Psoas muscle (tissue), 8 donors: ENCODE data around the gene LYL1. TPM values are rescaled to one million over a fixed set of nuclear protein-coding genes. Genes with fewer than 3 reads are reported as not detected.
A peak's percentile ranks its signal among the peaks of the same experiment; 100 is the strongest.
"Not testable (repeated sequence)": the region's sequence is repeated elsewhere in the genome, so short reads cannot be mapped to it uniquely, and the experiment has no call there.

Source experiments
- ATAC-seq, 4 donors: fragments of 200-7000 bp; cut with Tn5 transposase; one replicate each; pipeline ENCODE4 v1.9.1; 2020; ENCODE audit warnings: moderate library complexity in 3 of 4, mild to moderate bottlenecking in 2 of 4
- DNase-seq, 2 donors: peaks; one replicate each; pipeline ENCODE4 v3.0.0-alpha.2; 2020
- H3K27ac ChIP-seq: fragments of 200-600 bp; one replicate; pipeline ENCODE4 v1.8.0; 2022
- H3K27me3 ChIP-seq, 3 donors: fragments of 200-600 bp in 1 of 3; one replicate each; pipeline versions ENCODE4 v1.6.1 to v1.8.0; 2013 to 2022; ENCODE audit warnings: low read length in 2 of 3, mild to moderate bottlenecking in 2 of 3, moderate library complexity in 1 of 3; ENCODE audit not compliant: insufficient read depth in 3 of 3
- H3K36me3 ChIP-seq, 2 donors: fragments of 200-600 bp in 1 of 2; one replicate each; pipeline versions ENCODE4 v1.6.1 to v1.8.0; 2013 to 2022; ENCODE audit warnings: low read depth in 1 of 2, mild to moderate bottlenecking in 1 of 2, moderate library complexity in 1 of 2; ENCODE audit not compliant: insufficient read depth in 1 of 2
- H3K4me1 ChIP-seq: fragments of 200-600 bp; one replicate; pipeline ENCODE4 v1.8.0; 2022
- H3K4me3 ChIP-seq: fragments of 200-600 bp; one replicate; pipeline ENCODE4 v1.8.0; 2022; ENCODE audit warnings: mild to moderate bottlenecking
- H3K9me3 ChIP-seq: fragments of 200-600 bp; one replicate; pipeline ENCODE4 v1.8.0; 2022
- WGBS, 3 donors: extraction: QIAGEN DNeasy Blood & Tissue Kit; methylation state at CpG; one replicate each; pipeline versions ENCODE4 v1.1.6 to v1.1.7; 2013; 5-methylcytosine and 5-hydroxymethylcytosine counted together
- intact Hi-C, 2 donors: fragments of 100-400 bp; cut with DNase I; formaldehyde crosslinking; loops; one replicate each; pipeline versions ENCODE4 v1.11.0 to v1.14.2; 2022
- polyA plus RNA-seq, 3 donors: library from polyadenylated mRNA; stranded (reverse); fragments of 200-250 nt; gene quantifications; one replicate each; pipeline ENCODE4 v1.2.3, GENCODE V29; 2013
- total RNA-seq, 4 donors: library from RNA; stranded (reverse); fragmentation: NEBNext Ultra II Directional in 2 of 4; extraction: Animal tissue kit (Norgen Biotek cat#: 25700) in 2 of 4; gene quantifications; one replicate each; pipeline versions ENCODE4 v1.2.1 to v1.2.4, GENCODE V29; 2021 to 2023
- TF ChIP-seq, protein P1 (sequence below): fragments of 200-600 bp; IDR thresholded peaks from one replicate; pipeline ENCODE4 v1.8.0; 2022; ENCODE audit warnings: antibody characterized with exemption
- donor health status: healthy with polysubstance abuse.
- donor health status: DM: no; HTN: no; CAD: no; lungs with moderate emphysema.
- donor health status: Bipolar disorder and iron deficiency.
- donor health status: healthy.
- donor health status: DM: yes; HTN: yes; CAD: no.
- donor health status: DM: no; HTN: no; CAD: no.
- donor health status: DM: no; HTN: no; CAD: no.
- donor health status: DM: yes; HTN: yes; CAD: no.

Gene LYL1
- total and polyA plus RNA-seq, 7 donors: 1.1 to 4.6 (median 2.7) TPM

DNA sequence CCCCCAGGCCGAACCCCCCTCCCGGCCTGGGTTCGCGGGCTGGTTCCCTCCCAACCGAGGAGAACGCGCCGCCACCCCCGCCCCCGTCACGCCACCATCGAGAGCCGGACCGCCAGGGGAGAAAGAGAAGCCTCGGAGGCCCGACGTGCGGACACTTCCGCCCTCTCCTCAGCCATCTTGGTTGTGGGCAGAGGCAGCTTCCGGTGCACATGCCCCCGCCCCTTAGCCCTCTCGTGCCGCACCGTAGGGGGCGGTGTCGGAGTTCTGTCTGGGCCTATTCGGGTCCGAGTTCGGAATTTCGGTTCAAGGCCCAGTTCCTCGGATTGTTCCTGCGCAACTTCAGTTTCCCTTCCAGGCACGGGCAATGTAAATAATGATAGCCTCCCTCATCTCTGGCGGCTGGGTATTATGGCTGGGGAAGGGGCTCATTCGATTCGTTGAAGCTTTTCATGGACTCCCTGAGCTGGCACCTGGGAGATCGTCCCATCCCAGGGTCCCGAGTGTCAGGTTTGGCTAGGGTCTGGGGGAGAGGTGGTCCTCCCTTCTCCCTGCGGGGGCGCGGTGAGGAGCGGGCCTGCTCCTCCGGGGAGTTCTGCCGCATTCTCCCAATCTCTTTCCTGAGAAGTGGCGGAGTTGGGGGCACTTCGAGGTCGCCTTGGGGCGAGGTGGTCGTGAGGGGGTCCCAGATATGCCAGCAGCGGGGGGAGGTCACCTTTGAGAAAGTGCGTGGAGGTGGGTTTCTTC, 47.7 kb upstream of the LYL1 start, which contains the start of the genes IER2 and STX10:
IER2 (plus strand) TSS at position 225 of the 744 bp plus-strand sequence. CDS start 2,776 bp downstream, outside the sequence.
STX10 (minus strand) TSS at position 189 of the 744 bp plus-strand sequence. CDS start 202 bp downstream, outside the sequence.
- H3K4me1 ChIP-seq: peaks cover 22% of the 10 kb centered on the region
- 0 to 1% (median 0%) methylated on average over 32 to 51 of the region's 51 CpGs for WGBS, 3 donors

DNA sequence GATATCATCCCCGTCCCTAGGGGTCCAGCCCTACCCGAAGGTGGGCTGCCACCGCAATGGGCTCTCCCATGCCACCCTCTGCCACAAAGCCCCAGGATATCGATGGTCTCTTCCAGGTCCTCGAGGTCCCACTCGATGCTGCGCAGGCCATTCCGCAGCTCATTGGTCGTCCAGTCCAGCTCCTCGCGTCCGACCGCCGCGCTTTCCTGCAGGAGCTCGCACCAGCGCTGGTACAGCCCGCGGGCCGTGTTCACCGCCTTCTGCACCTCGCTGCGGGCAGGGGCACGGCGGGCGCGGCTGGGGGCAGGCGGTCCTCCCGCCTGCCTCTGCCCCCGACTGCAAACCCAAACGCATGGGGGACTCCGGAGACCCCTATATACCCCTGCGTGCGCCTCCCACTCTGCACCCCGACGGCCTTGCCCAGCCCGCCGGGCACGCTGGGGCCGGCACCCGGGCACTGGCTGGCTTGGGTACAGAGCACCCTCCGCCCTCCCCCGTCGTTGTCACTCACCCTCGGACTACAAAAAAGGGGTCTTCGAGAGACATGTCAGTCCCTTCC, 47.0 kb upstream of the LYL1 start:
- Histone ChIP-seq H3K4me3 (peak overlapping the region; percentile 93), H3K4me1 (peaks cover 17% of the 10 kb centered on the region), H3K27ac (peak overlapping the region; percentile 96), H3K9me3 (no peaks in the 10 kb centered on the region), H3K36me3 (peaks cover 0 to 19% of the 10 kb centered on the region in 2 donors), H3K27me3 (no peaks in the 10 kb centered on the region)
- ATAC-seq (peak; percentile 3 to 23 (median 10)), DNase-seq (peak; percentile 62 to 73)
- intact Hi-C loops: loop anchor here (1.0 to 5.0 kb wide), 4 partner anchors 31 to 1413 kb away; partner anchors contain the start of gene NACC1 (in 2 of the 2)
- TF ChIP-seq, protein P1, sequence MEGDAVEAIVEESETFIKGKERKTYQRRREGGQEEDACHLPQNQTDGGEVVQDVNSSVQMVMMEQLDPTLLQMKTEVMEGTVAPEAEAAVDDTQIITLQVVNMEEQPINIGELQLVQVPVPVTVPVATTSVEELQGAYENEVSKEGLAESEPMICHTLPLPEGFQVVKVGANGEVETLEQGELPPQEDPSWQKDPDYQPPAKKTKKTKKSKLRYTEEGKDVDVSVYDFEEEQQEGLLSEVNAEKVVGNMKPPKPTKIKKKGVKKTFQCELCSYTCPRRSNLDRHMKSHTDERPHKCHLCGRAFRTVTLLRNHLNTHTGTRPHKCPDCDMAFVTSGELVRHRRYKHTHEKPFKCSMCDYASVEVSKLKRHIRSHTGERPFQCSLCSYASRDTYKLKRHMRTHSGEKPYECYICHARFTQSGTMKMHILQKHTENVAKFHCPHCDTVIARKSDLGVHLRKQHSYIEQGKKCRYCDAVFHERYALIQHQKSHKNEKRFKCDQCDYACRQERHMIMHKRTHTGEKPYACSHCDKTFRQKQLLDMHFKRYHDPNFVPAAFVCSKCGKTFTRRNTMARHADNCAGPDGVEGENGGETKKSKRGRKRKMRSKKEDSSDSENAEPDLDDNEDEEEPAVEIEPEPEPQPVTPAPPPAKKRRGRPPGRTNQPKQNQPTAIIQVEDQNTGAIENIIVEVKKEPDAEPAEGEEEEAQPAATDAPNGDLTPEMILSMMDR: no peak
- 0 to 1% (median 1%) methylated on average over 41 to 46 of the region's 46 CpGs for WGBS, 3 donors

More for the DNA sequence above, 47.7 kb upstream of the LYL1 start, which contains the start of the genes IER2 and STX10:
- peaks cover 0 to 13% of the 10 kb centered on the region in 2 donors for H3K36me3 ChIP-seq
- peak within 1 kb of the TSS; percentile 93 for H3K4me3 ChIP-seq
- DNase-seq (peak; percentile 96 to 98), ATAC-seq (peak; percentile 74 to 80 (median 75))
- H3K27ac ChIP-seq: peak within 1 kb of the TSS; percentile 96
- TF ChIP-seq, protein P1: peak; percentile 54
- intact Hi-C loops: loop anchor here (1.0 to 5.0 kb wide), 3 partner anchors 32 to 1412 kb away; partner anchors contain the start of gene NACC1 (in 1 of the 2)
- H3K27me3 ChIP-seq: no peaks in the 10 kb centered on the region
- H3K9me3 ChIP-seq: no peaks in the 10 kb centered on the region

DNA sequence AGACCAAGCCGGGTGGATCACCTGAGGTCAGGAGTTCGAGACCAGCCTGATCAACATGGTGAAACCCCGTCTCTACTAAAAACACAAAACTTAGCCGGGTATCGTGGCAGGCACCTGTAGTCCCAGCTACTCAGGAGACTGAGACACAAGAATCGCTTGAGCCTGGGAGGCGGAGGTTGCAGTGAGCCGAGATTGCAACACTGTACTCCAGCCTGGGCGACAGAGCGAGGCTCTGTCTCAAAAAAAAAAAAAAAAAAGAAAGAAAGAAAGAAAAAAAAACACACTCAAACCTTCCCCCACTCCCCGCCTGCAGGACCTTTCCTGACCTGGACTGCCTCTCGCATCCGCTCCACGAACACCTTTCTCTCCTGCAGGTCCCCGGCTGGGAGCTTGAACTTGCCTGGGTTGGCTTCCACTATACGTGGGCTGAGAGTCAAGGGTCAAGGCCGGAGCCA, 46.5 kb upstream of the LYL1 start:
- WGBS, 3 donors: 44 to 49% (median 47%) methylated on average over 16 to 17 of the region's 17 CpGs
- H3K4me1 ChIP-seq: peaks cover 17% of the 10 kb centered on the region
- DNase-seq, ATAC-seq, H3K9me3 ChIP-seq, H3K27me3 ChIP-seq: not testable (repeated sequence)
- H3K4me3 ChIP-seq: peak overlapping the region; percentile 93
- peak overlapping the region; percentile 96 for H3K27ac ChIP-seq
- H3K36me3 ChIP-seq: peaks cover 0 to 24% of the 10 kb centered on the region in 2 donors
- intact Hi-C loops: loop anchor here in 1 of 2 donors (2.0 kb wide), 1 partner anchor 30 kb away; the partner anchor contains the start of gene NACC1

DNA sequence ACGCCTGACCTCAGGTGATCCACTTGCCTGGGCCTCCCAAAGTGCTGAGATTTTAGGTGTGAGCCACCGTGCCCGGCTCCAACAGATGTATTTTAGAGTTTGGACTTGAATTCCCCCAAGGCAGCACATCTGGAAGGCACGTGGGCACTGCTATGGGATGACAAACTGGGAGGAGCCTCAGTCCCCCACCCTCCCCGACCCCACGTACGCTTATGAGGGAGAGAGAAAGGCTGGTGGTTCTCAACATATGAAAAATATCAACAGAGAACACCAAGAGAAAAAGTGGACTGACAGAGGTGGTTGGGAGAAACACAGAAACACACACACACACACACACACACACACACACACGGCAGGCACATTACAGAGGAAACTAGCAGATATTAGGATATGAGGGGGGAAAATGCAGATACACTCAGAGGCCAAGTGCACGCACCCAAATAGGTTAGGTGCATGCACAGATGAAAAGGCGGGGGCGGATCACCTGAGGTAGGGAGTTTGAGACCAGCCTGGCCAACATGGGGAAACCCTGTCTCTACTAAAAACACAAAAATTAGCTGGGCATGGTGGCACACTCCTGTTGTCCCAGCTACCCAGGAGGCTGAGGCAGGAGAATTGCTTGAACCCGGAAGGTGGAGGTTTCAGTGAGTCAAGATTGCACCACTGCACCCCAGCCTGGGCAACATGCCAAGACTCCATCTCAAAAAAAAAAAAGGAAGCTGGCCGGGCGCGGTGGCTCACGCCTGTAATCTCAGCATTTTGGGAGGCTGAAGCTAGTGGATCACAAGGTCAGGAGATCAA, 44.3 kb upstream of the LYL1 start:
- DNase-seq (peak in 1 of 2 donors; percentile 67), ATAC-seq (no peak)
- H3K9me3 ChIP-seq: no peaks in the 10 kb centered on the region
- intact Hi-C loops: no loop called here
- no peak overlapping the region for H3K27ac ChIP-seq
- H3K36me3 ChIP-seq: peaks cover 0 to 39% of the 10 kb centered on the region in 2 donors
- no peaks in the 10 kb centered on the region for H3K27me3 ChIP-seq
- H3K4me3 ChIP-seq: no peak overlapping the region
- peaks cover 19% of the 10 kb centered on the region for H3K4me1 ChIP-seq
- WGBS, 3 donors: 61 to 69% (median 67%) methylated on average over 15 to 16 of the region's 16 CpGs
- TF ChIP-seq, protein P1: no peak
